NCI-H82 (cell line): ENCODE results near the gene PIGL.
A peak's percentile ranks its signal among the peaks of the same experiment; 100 is the strongest.
"Not testable (repeated sequence)": the region's sequence is repeated elsewhere in the genome, so short reads cannot be mapped to it uniquely, and the experiment has no call there.

Experiments
- DNase-seq: peaks from one replicate; lab custom pipeline; 2025; lab: John Stamatoyannopoulos, UW

PIGL gene

GRCh38 chr17:16216341-16217001 is 539 bp upstream of the PIGL start:
- DNase-seq = not testable (repeated sequence)

GRCh38 chr17:16222406-16222805 is 5.4 kb downstream of the PIGL start:
- no peak for DNase-seq

- not testable (repeated sequence) for DNase-seq
These were observed 13.0 kb downstream of the PIGL start for GRCh38 chr17:16229912-16230561.

- no peak for DNase-seq
These were observed 15.4 kb downstream of the PIGL start for GRCh38 chr17:16232391-16232790.

GRCh38 chr17:16239931-16240330 is 22.9 kb downstream of the PIGL start:
- DNase-seq = no peak

- no peak for DNase-seq
These were observed 24.9 kb downstream of the PIGL start for GRCh38 chr17:16241906-16242399.

GRCh38 chr17:16243385-16243784 is 26.4 kb downstream of the PIGL start:
- DNase-seq = no peak

GRCh38 chr17:16243801-16244567 is 27.0 kb downstream of the PIGL start:
- DNase-seq = no peak

GRCh38 chr17:16247586-16247984 is 30.6 kb downstream of the PIGL start:
- DNase-seq = no peak

- DNase-seq = no peak
These were observed 33.6 kb downstream of the PIGL start for GRCh38 chr17:16250635-16251034.

GRCh38 chr17:16251043-16251442 is 34.0 kb downstream of the PIGL start:
- DNase-seq = no peak

- DNase-seq = no peak
These were observed 34.5 kb downstream of the PIGL start for GRCh38 chr17:16251556-16251955.

GRCh38 chr17:16254773-16255400 is 37.9 kb downstream of the PIGL start:
- no peak for DNase-seq

GRCh38 chr17:16255481-16255921 is 38.5 kb downstream of the PIGL start:
- peak; percentile 62 for DNase-seq

- no peak for DNase-seq
These were observed 41.9 kb downstream of the PIGL start for GRCh38 chr17:16258901-16259300.

GRCh38 chr17:16259926-16260325 is 42.9 kb downstream of the PIGL start:
- DNase-seq = no peak

- no peak for DNase-seq
These were observed 44.0 kb downstream of the PIGL start for GRCh38 chr17:16261049-16261448.

GRCh38 chr17:16262201-16262600 is 45.2 kb downstream of the PIGL start:
- DNase-seq = no peak

- DNase-seq = no peak
These were observed 50.2 kb downstream of the PIGL start for GRCh38 chr17:16267174-16267573.

- no peak for DNase-seq
These were observed 52.6 kb downstream of the PIGL start for GRCh38 chr17:16269658-16270057.

GRCh38 chr17:16272111-16272840 is 55.3 kb downstream of the PIGL start:
- no peak for DNase-seq

- DNase-seq = no peak
These were observed 56.5 kb downstream of the PIGL start for GRCh38 chr17:16273499-16273898.
